ENCODE data around the gene SLC4A2. TPM values are rescaled to one million over a fixed set of nuclear protein-coding genes. Genes with fewer than 3 reads are reported as not detected.

Gene SLC4A2
- total and polyA plus RNA-seq, 7 experiments from 2014 or later = 7.9 to 125 (median 57.2) TPM

- Histone ChIP-seq H3K4me1 (ENCODE audit: control insufficient read depth in 2 of 2, insufficient read depth in 2 of 2, low read length in 2 of 2) (no peaks in the 10 kb centered on the region), H3K4me3 (ENCODE audit: low read length) (no peak overlapping the region), H3K9me3 (ENCODE audit: control insufficient read depth in 2 of 3, low read length in 3 of 3) (no peaks in the 10 kb centered on the region), H3K27me3 (ENCODE audit: control insufficient read depth in 2 of 2, insufficient read depth in 2 of 2, low read length in 2 of 2) (no peaks in the 10 kb centered on the region), H3K27ac (ENCODE audit: low read depth, low read length) (no peak overlapping the region), H3K36me3 (ENCODE audit: control insufficient read depth in 2 of 3, insufficient read depth in 3 of 3, low read length in 3 of 3) (no peaks in the 10 kb centered on the region)
- Mint-ChIP-seq H3K4me3 (no peak overlapping the region), H3K9me3 (no peaks in the 10 kb centered on the region), H3K4me1 (peaks cover 0 to 8% (median 2%) of the 10 kb centered on the region in 7 donors), H3K27me3 (no peaks in the 10 kb centered on the region), H3K27ac (no peak overlapping the region), H3K36me3 (peaks cover 0 to 5% (median 0%) of the 10 kb centered on the region in 5 donors)
- no peak for ATAC-seq
- no peak for DNase-seq
- intact Hi-C loops (cut with micrococcal nuclease) = no loop called here
- ChIA-PET CTCF (interaction anchor here (3.2 kb wide), 1 partner anchor 8 kb away, joined by 8 read pairs; no protein-coding TSS in a partner anchor), POLR2A (no interaction called here)
Measured at GRCh38 chr7:151102991-151103390, 43.6 kb downstream of the SLC4A2 start.

- peaks cover 0 to 5% (median 0%) of the 10 kb centered on the region in 5 donors for H3K36me3 Mint-ChIP-seq
- H3K27ac Mint-ChIP-seq = peak overlapping the region in 2 of 9 donors; percentile 4 to 55
Measured at GRCh38 chr7:151103973-151104372, 44.6 kb downstream of the SLC4A2 start.

GRCh38 chr7:151104411-151105235, 45.2 kb downstream of the SLC4A2 start:
- Histone ChIP-seq H3K27me3 (ENCODE audit: control insufficient read depth in 2 of 2, insufficient read depth in 2 of 2, low read length in 2 of 2) (no peaks in the 10 kb centered on the region), H3K4me3 (ENCODE audit: low read length) (no peak overlapping the region), H3K27ac (ENCODE audit: low read depth, low read length) (no peak overlapping the region), H3K9me3 (ENCODE audit: control insufficient read depth in 2 of 3, low read length in 3 of 3) (no peaks in the 10 kb centered on the region), H3K4me1 (ENCODE audit: control insufficient read depth in 2 of 2, insufficient read depth in 2 of 2, low read length in 2 of 2) (no peaks in the 10 kb centered on the region), H3K36me3 (ENCODE audit: control insufficient read depth in 2 of 3, insufficient read depth in 3 of 3, low read length in 3 of 3) (no peaks in the 10 kb centered on the region)
- POLR2A ChIA-PET = interaction anchor here (0.5 kb wide), 1 partner anchor 263 kb away, joined by 3 read pairs; no protein-coding TSS in a partner anchor
- Mint-ChIP-seq H3K27me3 (no peaks in the 10 kb centered on the region), H3K4me1 (peaks cover 0 to 13% (median 2%) of the 10 kb centered on the region in 7 donors), H3K27ac (peak overlapping the region in 2 of 9 donors; percentile 4 to 55), H3K36me3 (peaks cover 0 to 5% (median 0%) of the 10 kb centered on the region in 5 donors), H3K4me3 (no peak overlapping the region), H3K9me3 (no peaks in the 10 kb centered on the region)
- no peak for DNase-seq
- no peak for ATAC-seq
- CTCF ChIA-PET = no interaction called here
- intact Hi-C loops (cut with micrococcal nuclease) = no loop called here

More at GRCh38 chr7:151103973-151104372, 44.6 kb downstream of the SLC4A2 start:
- H3K27me3 Mint-ChIP-seq = no peaks in the 10 kb centered on the region
- CTCF ChIA-PET = interaction anchor here (0.5 kb wide), 1 partner anchor 223 kb away, joined by 3 read pairs; no protein-coding TSS in a partner anchor
- H3K9me3 Mint-ChIP-seq = no peaks in the 10 kb centered on the region
- POLR2A ChIA-PET = no interaction called here
- intact Hi-C loops (cut with micrococcal nuclease) = no loop called here
- no peak overlapping the region for H3K27ac ChIP-seq (ENCODE audit: low read depth, low read length)
- H3K4me3 ChIP-seq (ENCODE audit: low read length) = no peak overlapping the region
- H3K36me3 ChIP-seq (ENCODE audit: control insufficient read depth in 2 of 3, insufficient read depth in 3 of 3, low read length in 3 of 3) = no peaks in the 10 kb centered on the region
- H3K9me3 ChIP-seq (ENCODE audit: control insufficient read depth in 2 of 3, low read length in 3 of 3) = no peaks in the 10 kb centered on the region
- H3K4me3 Mint-ChIP-seq = no peak overlapping the region
- peaks cover 0 to 8% (median 2%) of the 10 kb centered on the region in 7 donors for H3K4me1 Mint-ChIP-seq
- no peaks in the 10 kb centered on the region for H3K27me3 ChIP-seq (ENCODE audit: control insufficient read depth in 2 of 2, insufficient read depth in 2 of 2, low read length in 2 of 2)
- no peak for DNase-seq
- H3K4me1 ChIP-seq (ENCODE audit: control insufficient read depth in 2 of 2, insufficient read depth in 2 of 2, low read length in 2 of 2) = no peaks in the 10 kb centered on the region
- no peak for ATAC-seq

GRCh38 chr7:151107882-151108281, 48.5 kb downstream of the SLC4A2 start:
- Histone ChIP-seq H3K36me3 (ENCODE audit: control insufficient read depth in 2 of 3, insufficient read depth in 3 of 3, low read length in 3 of 3) (no peaks in the 10 kb centered on the region), H3K4me3 (ENCODE audit: low read length) (no peak overlapping the region), H3K9me3 (ENCODE audit: control insufficient read depth in 2 of 3, low read length in 3 of 3) (no peaks in the 10 kb centered on the region), H3K27ac (ENCODE audit: low read depth, low read length) (no peak overlapping the region), H3K27me3 (ENCODE audit: control insufficient read depth in 2 of 2, insufficient read depth in 2 of 2, low read length in 2 of 2) (no peaks in the 10 kb centered on the region), H3K4me1 (ENCODE audit: control insufficient read depth in 2 of 2, insufficient read depth in 2 of 2, low read length in 2 of 2) (no peaks in the 10 kb centered on the region)
- no peaks in the 10 kb centered on the region for H3K9me3 Mint-ChIP-seq
- peaks cover 0 to 18% (median 4%) of the 10 kb centered on the region in 7 donors for H3K4me1 Mint-ChIP-seq
- intact Hi-C loops (cut with micrococcal nuclease) = no loop called here
- peak overlapping the region in 2 of 9 donors; percentile 10 to 25 for H3K27ac Mint-ChIP-seq
- POLR2A ChIA-PET = interaction anchor here (0.7 to 1.9 kb wide), 3 partner anchors 15 to 1240 kb away, joined by 3 to 4 read pairs (median 3); partner anchors contain the start of gene ABCB8
- CTCF ChIA-PET = interaction anchor here (0.5 to 8.0 kb wide), 7 partner anchors 16 to 210 kb away, joined by 3 to 62 read pairs (median 4); no protein-coding TSS in a partner anchor
- peaks cover 0 to 10% (median 0%) of the 10 kb centered on the region in 5 donors for H3K27me3 Mint-ChIP-seq
- DNase-seq = no peak
- ATAC-seq = no peak
- no peak overlapping the region for H3K4me3 Mint-ChIP-seq
- H3K36me3 Mint-ChIP-seq = peaks cover 0 to 5% (median 0%) of the 10 kb centered on the region in 5 donors

- intact Hi-C loops (cut with micrococcal nuclease) = loop anchor here (2.0 to 10.0 kb wide), 4 partner anchors 23 to 823 kb away; partner anchors contain the start of genes AGAP3 (in 1 of the 2) and SLC4A2 (in 1 of the 2)
- peaks cover 0 to 14% (median 0%) of the 10 kb centered on the region in 5 donors for H3K27me3 Mint-ChIP-seq
- POLR2A ChIA-PET = interaction anchor here (1.9 kb wide), 1 partner anchor 81 kb away, joined by 4 read pairs; the partner anchor contains the start of gene ABCB8
- H3K27ac Mint-ChIP-seq = no peak overlapping the region
- no peaks in the 10 kb centered on the region for H3K9me3 ChIP-seq (ENCODE audit: control insufficient read depth in 2 of 3, low read length in 3 of 3)
- no peak for ATAC-seq
- CTCF ChIA-PET = interaction anchor here (1.4 to 8.0 kb wide), 7 partner anchors 21 to 211 kb away, joined by 3 to 62 read pairs (median 5); partner anchors contain the start of gene CDK5
- peaks cover 0 to 4% of the 10 kb centered on the region in 2 donors for H3K27me3 ChIP-seq (ENCODE audit: control insufficient read depth in 2 of 2, insufficient read depth in 2 of 2, low read length in 2 of 2)
- H3K4me1 ChIP-seq (ENCODE audit: control insufficient read depth in 2 of 2, insufficient read depth in 2 of 2, low read length in 2 of 2) = no peaks in the 10 kb centered on the region
- no peaks in the 10 kb centered on the region for H3K9me3 Mint-ChIP-seq
- H3K27ac ChIP-seq (ENCODE audit: low read depth, low read length) = no peak overlapping the region
- no peak overlapping the region for H3K4me3 Mint-ChIP-seq
- no peak for DNase-seq
- peaks cover 0 to 5% (median 0%) of the 10 kb centered on the region in 5 donors for H3K36me3 Mint-ChIP-seq
- H3K4me1 Mint-ChIP-seq = peaks cover 0 to 12% (median 4%) of the 10 kb centered on the region in 7 donors
- no peaks in the 10 kb centered on the region for H3K36me3 ChIP-seq (ENCODE audit: control insufficient read depth in 2 of 3, insufficient read depth in 3 of 3, low read length in 3 of 3)
- no peak overlapping the region for H3K4me3 ChIP-seq (ENCODE audit: low read length)
Measured at GRCh38 chr7:151109094-151110048, 50.0 kb downstream of the SLC4A2 start.

All from naive thymus-derived CD4-positive, alpha-beta T cell (primary cell).